SHP77 treated with DMSO at 0.1 percent for 48 hours (cell line): ENCODE results near the gene SZRD1.
A peak's percentile ranks its signal among the peaks of the same experiment; 100 is the strongest.

Experiments used
- DNase-seq: peaks from one replicate; lab custom pipeline; 2025; lab: John Stamatoyannopoulos, UW

Gene SZRD1

GRCh38 chr1:16394977-16395376 is 27.9 kb downstream of the SZRD1 start:
- no peak for DNase-seq

DNA sequence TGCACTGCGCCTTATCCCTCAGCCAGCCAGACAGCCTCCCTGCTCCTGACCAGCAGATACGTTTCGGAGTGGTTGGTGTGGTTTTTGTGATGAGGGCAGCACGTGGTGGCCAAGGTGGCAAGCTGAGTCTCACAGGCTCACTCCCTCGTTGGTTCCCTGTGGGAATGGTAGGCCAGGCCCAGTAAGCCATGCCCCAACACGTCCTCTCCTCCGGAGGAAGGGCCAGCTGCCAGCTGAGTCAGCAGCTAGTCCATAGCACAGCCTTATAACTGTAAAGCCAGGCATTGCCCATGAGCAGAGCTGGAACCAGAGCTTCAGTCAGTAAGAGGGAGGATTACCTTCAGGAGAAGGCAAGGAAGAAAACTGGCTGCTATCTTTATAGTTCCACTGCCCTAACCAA is 29.5 kb downstream of the SZRD1 start:
- peak; percentile 6 for DNase-seq

- DNase-seq = no peak
Observed at GRCh38 chr1:16397120-16397519, 30.1 kb downstream of the SZRD1 start.

DNA sequence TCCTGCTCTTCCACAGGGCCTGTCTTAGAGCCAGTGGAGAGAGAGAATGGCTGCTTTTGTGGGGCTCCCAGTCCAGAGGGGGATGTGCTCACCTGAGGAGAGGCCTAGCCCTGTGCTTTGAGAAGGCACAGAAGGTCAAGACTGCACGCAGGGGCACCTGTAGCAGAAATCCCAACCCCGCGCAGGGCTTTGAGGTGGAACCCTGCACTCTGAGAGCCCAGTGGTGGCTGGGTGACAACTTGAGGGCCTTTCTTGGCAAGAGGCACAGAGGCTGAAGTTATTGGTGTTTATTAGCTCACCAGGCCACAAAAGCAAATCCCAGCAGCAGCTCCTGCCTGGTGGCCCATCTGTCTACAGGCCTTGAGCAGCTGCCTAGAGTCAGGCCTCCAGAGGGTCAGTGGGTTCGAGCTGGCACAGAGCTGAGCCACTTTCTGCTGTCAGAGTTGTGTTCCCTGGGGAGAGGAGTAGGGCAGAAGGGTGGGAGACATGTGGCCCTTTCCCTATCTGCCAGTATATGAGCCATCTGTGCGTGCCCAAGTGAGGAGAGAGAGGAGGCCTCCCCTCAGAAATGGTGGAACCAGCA is 31.4 kb downstream of the SZRD1 start:
- no peak for DNase-seq

DNA sequence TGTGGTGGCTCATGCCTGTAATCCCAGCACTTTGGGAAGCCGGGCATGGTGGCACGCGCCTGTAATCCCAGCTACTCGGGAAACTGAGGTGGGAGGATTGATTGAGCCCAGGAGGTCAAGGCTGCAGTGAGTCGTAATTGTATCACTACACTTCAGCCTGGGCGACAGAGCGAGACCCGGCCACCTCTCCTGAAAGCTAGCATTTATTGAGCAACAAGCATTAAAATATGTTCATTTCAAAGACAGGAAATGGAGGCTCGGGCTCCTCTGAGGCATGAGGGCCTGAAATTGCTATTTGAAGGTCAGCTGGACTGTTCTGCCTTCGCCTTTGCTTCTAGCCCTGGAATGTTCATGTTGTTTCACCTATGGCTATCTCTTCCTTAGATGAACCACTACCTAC is 35.7 kb downstream of the SZRD1 start:
- DNase-seq = no peak

DNA sequence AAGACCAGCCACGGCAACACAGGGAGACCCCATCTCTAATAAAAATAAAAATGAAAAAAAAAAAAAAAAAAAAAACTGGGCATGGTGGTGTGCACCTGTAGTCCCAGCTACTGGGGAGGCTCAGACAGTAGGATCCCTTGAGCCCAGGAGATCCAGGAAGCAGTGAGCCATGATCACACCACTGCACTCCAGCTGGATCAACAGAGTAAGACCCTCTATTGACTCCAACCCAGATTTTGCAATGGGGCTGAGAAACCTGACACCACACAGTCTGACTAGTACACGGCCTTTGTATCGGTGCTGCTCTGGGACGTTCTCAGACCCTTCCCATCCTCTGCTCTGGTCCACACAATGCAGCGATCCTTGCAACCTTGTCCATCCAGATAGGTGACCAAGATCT is 38.4 kb downstream of the SZRD1 start:
- DNase-seq = no peak

DNA sequence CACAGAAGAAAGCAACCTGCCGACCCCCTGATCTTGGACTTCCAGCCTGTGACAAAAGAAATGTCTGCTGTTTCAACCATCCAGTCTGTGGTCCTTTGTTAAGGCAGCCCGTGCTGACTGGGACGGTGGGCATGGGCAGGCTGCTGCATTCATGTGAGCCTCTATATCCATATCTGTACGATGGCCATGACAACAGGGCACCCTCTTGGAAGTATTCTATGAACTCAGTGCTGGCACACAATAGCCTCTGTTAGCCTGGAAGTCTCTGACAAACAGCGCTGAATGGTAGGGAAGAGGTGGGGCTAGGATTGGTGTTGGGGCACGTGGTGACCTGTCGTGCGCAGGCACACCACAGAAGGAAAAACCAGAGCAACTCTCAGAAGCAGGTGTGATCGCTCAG is 39.8 kb downstream of the SZRD1 start:
- no peak for DNase-seq

GRCh38 chr1:16409536-16410152 is 42.6 kb downstream of the SZRD1 start:
- DNase-seq = no peak

DNA sequence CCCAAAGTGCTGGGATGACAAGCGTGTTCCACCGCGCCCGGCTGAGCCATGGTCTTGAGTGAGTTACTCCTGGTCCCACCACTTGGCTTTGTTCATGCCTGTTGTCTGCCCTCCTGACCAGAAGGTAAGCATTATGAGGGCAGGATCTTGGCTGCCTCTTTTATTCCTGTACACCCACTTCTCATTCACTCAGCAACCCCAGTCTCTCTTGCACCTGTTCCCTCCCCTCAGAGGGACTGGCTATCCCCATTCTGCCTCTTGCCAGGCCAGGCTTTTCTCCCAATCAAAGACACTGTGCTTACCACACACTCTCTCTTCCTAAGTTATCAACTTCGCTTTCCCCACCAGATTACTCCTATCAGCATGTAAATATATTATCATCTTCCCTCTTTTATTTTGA is 43.8 kb downstream of the SZRD1 start:
- no peak for DNase-seq

- DNase-seq = no peak
Observed at GRCh38 chr1:16413191-16413590, 46.1 kb downstream of the SZRD1 start.

GRCh38 chr1:16418823-16419425 is 51.9 kb downstream of the SZRD1 start:
- no peak for DNase-seq

DNA sequence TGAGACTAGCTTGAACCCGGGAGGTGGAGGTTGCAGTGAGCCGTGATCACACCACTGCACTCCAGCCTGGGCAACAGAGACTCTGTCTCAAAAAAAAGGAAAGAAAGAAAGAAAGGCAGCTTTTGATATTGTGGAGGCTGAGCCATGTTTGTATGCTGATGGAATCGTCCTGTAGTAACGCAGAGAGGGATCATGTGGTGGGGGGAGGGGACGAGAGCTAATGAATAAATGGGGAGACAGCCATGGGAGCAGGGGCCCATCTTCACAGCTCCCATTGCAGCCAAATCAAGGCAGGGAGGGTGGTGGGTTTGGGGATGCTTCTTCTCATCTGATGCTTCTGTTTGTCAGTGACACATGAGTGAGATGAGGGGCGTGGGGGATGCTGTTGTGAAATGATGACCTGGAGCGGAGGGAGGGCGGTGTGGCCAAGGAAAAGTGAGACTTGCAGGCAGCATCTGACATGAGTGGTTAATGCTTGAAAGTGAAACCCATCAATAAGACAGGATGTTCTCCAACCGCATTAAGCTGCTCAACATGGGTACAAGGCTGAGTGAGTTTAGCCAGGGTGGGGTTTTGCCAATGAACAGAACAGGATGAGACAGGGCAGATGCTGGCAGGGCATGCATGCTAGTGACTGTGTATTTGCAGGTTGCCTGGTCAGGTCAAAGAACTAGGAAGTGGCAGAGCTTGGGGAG is 53.5 kb downstream of the SZRD1 start:
- DNase-seq = no peak

DNA sequence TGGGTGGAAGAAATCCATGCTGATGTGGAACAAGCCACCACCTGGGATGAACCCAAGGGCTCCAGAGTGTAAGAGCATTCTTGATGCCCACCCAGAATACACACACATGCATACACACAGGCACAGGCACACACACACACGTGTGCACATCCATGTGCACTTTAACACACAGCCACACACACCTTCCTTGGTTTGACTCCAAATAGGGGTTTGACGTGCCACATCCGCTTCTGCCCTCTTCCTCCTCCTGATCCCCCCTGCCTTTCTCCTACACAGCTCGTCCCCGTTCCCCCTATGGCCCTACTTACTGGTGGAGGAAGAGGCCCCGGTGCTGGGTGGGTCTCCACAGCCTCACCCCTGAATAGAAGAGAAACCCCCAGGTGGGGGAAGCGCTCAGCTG is 54.2 kb downstream of the SZRD1 start:
- DNase-seq = no peak

- no peak for DNase-seq
Observed at GRCh38 chr1:16422041-16422440, 55.0 kb downstream of the SZRD1 start.

GRCh38 chr1:16425125-16426025 is 58.3 kb downstream of the SZRD1 start:
- no peak for DNase-seq

GRCh38 chr1:16430606-16431005 is 63.6 kb downstream of the SZRD1 start:
- DNase-seq = no peak

DNA sequence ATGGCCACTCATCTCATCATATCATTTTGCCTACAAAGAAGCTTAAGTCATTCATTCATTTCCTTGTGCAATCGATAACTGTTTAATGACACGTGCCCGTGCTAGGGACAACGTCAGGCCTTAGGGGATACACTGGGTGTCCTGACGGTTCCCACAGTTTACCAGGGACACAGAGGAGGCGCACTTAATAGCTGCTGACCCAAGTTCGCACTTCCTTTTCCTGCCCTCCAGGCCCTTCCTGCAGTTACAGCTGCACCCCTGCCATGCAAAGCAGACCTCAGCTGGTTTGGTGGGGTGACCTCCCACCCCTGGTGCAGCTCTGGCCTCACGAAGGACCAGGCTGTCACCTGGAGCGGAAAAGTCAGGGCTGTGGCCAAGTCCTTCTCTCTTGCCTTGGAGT is 66.0 kb downstream of the SZRD1 start:
- no peak for DNase-seq

- no peak for DNase-seq
Observed at GRCh38 chr1:16434007-16434406, 67.0 kb downstream of the SZRD1 start.

GRCh38 chr1:16434501-16434900 is 67.5 kb downstream of the SZRD1 start:
- no peak for DNase-seq

DNA sequence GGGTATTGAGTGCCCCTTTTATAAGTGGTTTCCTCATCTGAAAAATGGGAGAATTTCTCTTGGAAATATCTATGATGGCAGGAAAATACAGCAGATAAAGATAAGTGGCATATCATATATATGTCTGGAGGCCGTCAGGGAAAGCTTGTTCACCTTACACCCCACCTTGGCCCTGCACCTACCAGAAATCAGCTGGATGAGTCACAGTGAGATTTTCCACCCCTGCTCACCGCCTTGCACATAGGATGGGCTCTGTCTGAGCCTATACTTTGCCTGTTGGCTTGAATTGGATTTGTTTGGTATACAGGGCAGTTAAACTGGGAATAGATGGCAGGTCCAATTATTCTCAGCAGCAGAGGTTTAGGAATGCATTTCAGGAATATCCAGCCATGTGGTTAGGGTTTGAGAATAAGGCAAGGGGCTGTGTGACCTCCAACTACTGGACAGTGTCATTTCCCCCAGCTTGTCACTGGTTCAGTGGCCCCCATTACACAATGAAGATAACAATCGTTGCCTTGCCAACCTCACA is 70.0 kb downstream of the SZRD1 start, which contains the start of gene SPATA21:
Gene SPATA21 (minus strand): TSS at position 479 of the 529 bp plus-strand sequence. CDS start 6,053 bp downstream, outside the sequence.
- DNase-seq = no peak

- no peak for DNase-seq
Observed at GRCh38 chr1:16438516-16438915, 71.5 kb downstream of the SZRD1 start.

DNA sequence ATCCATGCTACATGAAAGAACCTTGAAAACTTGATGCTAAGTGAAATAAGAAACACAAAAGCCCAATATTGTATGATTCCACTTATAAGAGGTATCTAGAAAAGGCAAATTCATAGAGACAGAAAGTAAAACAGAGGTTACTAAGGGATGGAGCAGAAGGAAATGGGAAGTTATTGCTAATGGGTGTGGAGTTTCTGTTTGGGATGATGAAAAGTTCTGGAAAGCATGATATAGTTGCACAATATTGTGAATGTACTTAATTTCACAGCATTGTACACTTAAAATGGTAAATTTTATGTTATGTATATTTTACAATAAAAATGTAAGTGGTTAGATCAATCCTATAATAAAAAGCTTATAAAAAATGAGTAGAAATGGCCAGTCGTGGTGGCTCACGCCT is 71.9 kb downstream of the SZRD1 start:
- no peak for DNase-seq
